Fibroblast of peridontal ligament (primary cell): ENCODE results near the gene TRAF1.
A peak's percentile ranks its signal among the peaks of the same experiment; 100 is the strongest.

Experiments used
- DNase-seq: peaks from one replicate; pipeline ENCODE4 v3.0.0-alpha.2; 2010; ENCODE audit errors: extremely low read depth

The TRAF1 gene

GRCh38 chr9:120924698-120925534 is 1.7 kb downstream of the TRAF1 start:
- no peak for DNase-seq

GRCh38 chr9:120923620-120924328 is 2.8 kb downstream of the TRAF1 start:
- DNase-seq, result no peak

GRCh38 chr9:120922404-120923195 is 4.0 kb downstream of the TRAF1 start:
- no peak for DNase-seq

- DNase-seq, result no peak
These were observed 4.9 kb downstream of the TRAF1 start for GRCh38 chr9:120921661-120922181.

GRCh38 chr9:120920806-120921178 is 5.8 kb downstream of the TRAF1 start:
- no peak for DNase-seq

- peak; percentile 30 for DNase-seq
These were observed 6.5 kb downstream of the TRAF1 start for GRCh38 chr9:120919843-120920805.

- no peak for DNase-seq
These were observed 7.4 kb downstream of the TRAF1 start for GRCh38 chr9:120918931-120919842.

- DNase-seq, result no peak
These were observed 8.4 kb downstream of the TRAF1 start for GRCh38 chr9:120917929-120918762.

GRCh38 chr9:120916991-120917880 is 9.4 kb downstream of the TRAF1 start:
- DNase-seq, result no peak

GRCh38 chr9:120916588-120916987 is 10.0 kb downstream of the TRAF1 start:
- peak; percentile 74 for DNase-seq

- no peak for DNase-seq
These were observed 10.6 kb downstream of the TRAF1 start for GRCh38 chr9:120915854-120916470.

GRCh38 chr9:120914953-120915352 is 11.6 kb downstream of the TRAF1 start:
- no peak for DNase-seq

GRCh38 chr9:120914396-120914795 is 12.2 kb downstream of the TRAF1 start:
- DNase-seq, result no peak

- no peak for DNase-seq
These were observed 12.8 kb downstream of the TRAF1 start for GRCh38 chr9:120913647-120914264.

GRCh38 chr9:120912958-120913646 is 13.5 kb downstream of the TRAF1 start:
- DNase-seq, result no peak

GRCh38 chr9:120911295-120911837 is 15.2 kb downstream of the TRAF1 start:
- no peak for DNase-seq
